NOMO-1 treated with DMSO at 0.1 percent for 48 hours (cell line): Measurements from ENCODE around the gene TRIM3.

Experiments
- DNase-seq: peaks from one replicate; lab custom pipeline; 2025; ENCODE audit not compliant: unreplicated experiment; lab: John Stamatoyannopoulos, UW

The TRIM3 gene

GRCh38 chr11:6438979-6439571 lies 34.7 kb downstream of the TRIM3 start:
- peak; percentile 64 for DNase-seq

DNA sequence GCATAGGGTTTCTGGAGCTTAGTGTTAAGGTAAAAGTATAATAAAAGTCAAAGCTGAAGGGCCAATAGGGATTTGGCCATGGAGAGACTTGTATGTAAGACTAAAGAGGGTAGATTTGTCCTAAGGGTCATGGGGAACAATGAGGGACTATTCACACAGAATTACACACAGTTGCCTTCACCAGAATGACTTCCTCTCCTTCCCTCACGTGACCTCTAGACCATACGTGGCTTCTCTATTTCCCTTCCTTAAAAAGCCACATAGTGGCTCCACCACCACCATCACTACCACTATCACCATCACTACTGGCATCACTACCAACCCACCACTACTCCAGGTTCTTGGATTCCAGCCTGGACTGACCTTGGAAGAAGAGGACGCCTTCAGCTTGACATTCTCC lies 35.7 kb downstream of the TRIM3 start:
- DNase-seq, result peak; percentile 63

DNA sequence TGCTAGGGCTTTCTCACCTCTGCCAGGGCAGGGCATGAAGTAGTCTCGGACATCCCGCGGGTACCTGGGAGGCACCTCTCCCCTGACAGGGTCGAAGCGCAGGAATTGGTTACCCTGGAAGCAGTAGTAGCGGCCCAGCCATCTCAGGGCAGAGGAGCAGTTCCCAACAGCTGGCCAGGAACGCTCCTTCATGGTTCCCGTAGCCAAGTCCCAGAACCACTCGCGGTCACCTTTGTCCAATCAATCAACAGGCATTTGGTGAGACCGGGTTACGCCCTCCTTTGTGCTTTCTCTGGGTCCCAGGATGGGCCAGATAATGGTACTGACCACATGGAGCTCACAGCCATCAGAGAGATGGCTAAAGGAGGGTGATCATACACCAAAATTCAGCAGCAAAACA lies 36.3 kb downstream of the TRIM3 start:
- no peak for DNase-seq

GRCh38 chr11:6433998-6434660 lies 39.6 kb downstream of the TRIM3 start:
- no peak for DNase-seq

- DNase-seq, result no peak
Observed at GRCh38 chr11:6431861-6432260, 41.9 kb downstream of the TRIM3 start.

DNA sequence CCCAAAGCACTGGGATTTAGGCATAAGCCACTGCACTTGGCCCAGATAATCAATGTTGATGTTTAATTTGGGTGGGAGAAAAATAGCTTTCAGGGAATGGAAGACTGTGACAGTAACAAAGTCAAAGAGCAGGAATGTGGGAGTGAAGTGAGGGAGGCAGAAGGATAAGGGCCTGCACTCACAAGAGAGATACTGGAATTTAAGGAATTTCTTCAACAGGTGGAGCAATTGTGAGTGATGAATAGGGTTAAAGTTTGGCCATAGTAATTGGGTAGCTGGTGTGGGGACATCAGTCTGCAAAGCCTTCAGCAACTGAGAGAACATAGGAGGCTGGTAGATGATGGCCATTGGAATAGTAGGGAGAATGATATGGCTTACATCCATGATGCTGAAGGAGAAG lies 46.2 kb downstream of the TRIM3 start:
- DNase-seq, result no peak

DNA sequence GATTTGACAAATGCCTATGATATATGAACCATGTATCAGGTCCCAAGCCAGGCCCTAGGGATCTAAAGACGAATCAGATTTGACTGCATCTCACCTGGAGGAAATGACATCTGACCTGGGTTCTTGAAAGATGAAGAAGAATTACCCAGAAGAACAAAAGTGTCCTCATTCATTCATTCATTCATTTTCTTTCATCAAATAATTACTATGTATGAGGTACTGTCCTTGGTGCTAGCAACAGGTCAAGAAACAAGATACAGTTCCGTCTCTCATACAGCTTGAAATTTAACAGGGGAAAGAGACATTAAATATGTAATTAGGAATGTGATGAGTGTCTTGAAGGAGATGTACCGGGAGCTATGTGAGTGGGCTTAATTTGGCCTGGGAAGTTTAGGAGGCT lies 53.1 kb downstream of the TRIM3 start:
- DNase-seq, result no peak

- DNase-seq, result peak; percentile 12
Observed at GRCh38 chr11:6419009-6419631, 54.6 kb downstream of the TRIM3 start, which contains the start of gene APBB1. Gene APBB1 (minus strand): TSS chr11:6419094. CDS start chr11:6411347, 7,747 bp downstream.

- DNase-seq, result no peak
Observed at GRCh38 chr11:6418557-6419008, 55.2 kb downstream of the TRIM3 start.

- no peak for DNase-seq
Observed at GRCh38 chr11:6417907-6418556, 55.7 kb downstream of the TRIM3 start.

DNA sequence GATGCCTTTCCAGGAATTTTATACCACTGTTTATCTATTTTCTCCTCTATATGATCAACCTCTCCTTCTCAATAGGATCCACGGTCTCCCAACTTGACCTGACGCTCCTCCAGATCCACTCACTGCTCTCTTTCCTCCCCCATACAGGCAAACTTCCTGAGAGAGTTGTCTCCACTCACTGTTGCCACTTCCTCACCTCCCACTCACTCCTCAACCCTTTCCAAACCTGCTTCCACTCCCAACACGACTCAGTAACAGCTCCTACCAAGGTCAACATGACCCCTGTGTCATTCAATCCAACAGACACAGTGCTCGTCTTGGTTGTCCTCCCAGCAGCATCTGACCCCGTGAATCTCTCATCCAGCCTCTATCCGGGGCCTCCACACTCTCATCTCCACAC lies 57.9 kb downstream of the TRIM3 start:
- DNase-seq, result no peak

- DNase-seq, result peak; percentile 59
Observed at GRCh38 chr11:6414874-6415328, 58.8 kb downstream of the TRIM3 start.

GRCh38 chr11:6413791-6414201 lies 59.9 kb downstream of the TRIM3 start:
- no peak for DNase-seq

DNA sequence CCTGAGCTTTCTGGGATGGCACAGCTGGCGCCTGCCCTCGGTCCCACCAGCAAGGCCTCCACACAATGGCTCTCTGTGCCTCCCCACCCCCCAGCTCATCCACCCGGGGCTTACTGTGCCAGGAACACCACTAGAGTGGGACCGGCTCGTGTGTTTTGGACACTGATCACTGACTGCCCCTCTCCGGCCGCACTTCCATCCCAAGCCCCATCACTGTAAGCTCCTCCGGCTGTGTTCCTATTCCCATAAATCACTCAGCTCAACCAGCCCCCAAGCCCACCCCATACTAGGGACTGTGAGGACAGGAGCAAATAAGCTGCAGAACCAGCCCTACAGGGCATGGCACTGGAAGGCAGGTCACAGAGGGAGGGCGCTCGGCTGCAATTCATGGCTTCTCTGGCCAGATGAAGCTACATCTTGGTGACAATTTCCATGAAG lies 62.1 kb downstream of the TRIM3 start:
- no peak for DNase-seq

- no peak for DNase-seq
Observed at GRCh38 chr11:6410695-6411430, 62.9 kb downstream of the TRIM3 start.

GRCh38 chr11:6406370-6406769 lies 67.4 kb downstream of the TRIM3 start:
- DNase-seq, result no peak

GRCh38 chr11:6405846-6406245 lies 67.9 kb downstream of the TRIM3 start:
- no peak for DNase-seq

DNA sequence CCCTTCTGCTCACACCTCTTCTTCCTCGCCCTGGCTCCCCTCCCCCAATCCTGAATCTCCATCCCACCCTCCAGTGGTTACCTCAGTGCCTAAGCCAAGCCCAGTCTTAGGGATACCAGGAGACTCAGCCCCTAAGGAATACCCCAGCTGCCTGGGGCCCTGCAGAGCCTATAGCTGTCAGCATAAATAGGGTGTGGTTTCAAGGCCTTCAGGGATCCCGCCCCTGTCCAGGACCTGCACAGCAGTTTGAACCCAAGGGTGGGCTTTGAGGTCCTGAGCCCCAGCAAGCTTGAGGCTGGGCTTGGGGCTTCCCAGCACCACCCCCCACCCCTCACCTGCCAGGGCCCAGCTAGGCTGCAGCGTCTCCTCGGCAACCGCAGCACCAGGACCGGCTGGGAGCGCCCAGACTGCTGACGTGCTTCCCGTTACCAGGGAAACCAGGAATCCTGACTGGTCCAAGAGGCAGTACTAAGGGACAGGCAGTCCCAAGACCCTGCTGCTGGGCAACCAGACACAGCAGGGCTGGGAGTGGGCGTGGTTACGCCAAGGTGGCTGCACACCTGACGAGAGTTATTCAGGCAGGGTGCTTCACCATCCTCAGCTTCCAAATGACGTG lies 68.6 kb downstream of the TRIM3 start:
- DNase-seq, result no peak

GRCh38 chr11:6404342-6405051 lies 69.2 kb downstream of the TRIM3 start:
- DNase-seq, result no peak

GRCh38 chr11:6403539-6403938 lies 70.2 kb downstream of the TRIM3 start:
- no peak for DNase-seq
